Ishikawa (cell line): ENCODE results near the gene TTL.
A peak's percentile ranks its signal among the peaks of the same experiment; 100 is the strongest.

Experiments used
- CEBPB ChIP-seq: IDR thresholded peaks from 2 replicates; pipeline ENCODE4 v1.6.1; 2012
- EP300 ChIP-seq: IDR thresholded peaks from 2 replicates; pipeline ENCODE4 v1.6.1; 2012; ENCODE audit warnings: borderline replicate concordance
- FOXM1 ChIP-seq: IDR thresholded peaks from 2 replicates; pipeline ENCODE4 v1.6.1; 2012; ENCODE audit warnings: low read depth, borderline replicate concordance
- MAX ChIP-seq: IDR thresholded peaks from 2 replicates; pipeline ENCODE4 v1.6.1; 2012
- RAD21 ChIP-seq: IDR thresholded peaks from 2 replicates; pipeline ENCODE4 v1.6.1; 2012; ENCODE audit warnings: low read depth
- REST ChIP-seq: IDR thresholded peaks from 2 replicates; pipeline ENCODE4 v1.6.1; 2012; ENCODE audit warnings: low read depth, mild to moderate bottlenecking
- TCF12 ChIP-seq: IDR thresholded peaks from 2 replicates; pipeline ENCODE4 v1.6.1; 2012; ENCODE audit warnings: low read depth
- TEAD4 ChIP-seq: IDR thresholded peaks from 2 replicates; pipeline ENCODE4 v1.6.1; 2012
- YY1 ChIP-seq: IDR thresholded peaks from 2 replicates; pipeline ENCODE4 v1.6.1; 2012; ENCODE audit warnings: low read depth
- ZBTB7A ChIP-seq: IDR thresholded peaks from 2 replicates; pipeline ENCODE4 v1.6.1; 2012; ENCODE audit warnings: low read depth
- TF ChIP-seq, protein P1 (sequence below): IDR thresholded peaks from 2 replicates; pipeline ENCODE4 v1.6.1; 2012

- TF ChIP-seq YY1 (peak; percentile 98), EP300 (peak; percentile 31; the same call in 1 of the 2 replicates), REST (no peak), MAX (peak; percentile 67), RAD21 (no peak), CEBPB (peak; percentile 96), TEAD4 (no peak), ZBTB7A (no peak), FOXM1 (no peak), TCF12 (peak; percentile 35)
- TF ChIP-seq, protein P1, sequence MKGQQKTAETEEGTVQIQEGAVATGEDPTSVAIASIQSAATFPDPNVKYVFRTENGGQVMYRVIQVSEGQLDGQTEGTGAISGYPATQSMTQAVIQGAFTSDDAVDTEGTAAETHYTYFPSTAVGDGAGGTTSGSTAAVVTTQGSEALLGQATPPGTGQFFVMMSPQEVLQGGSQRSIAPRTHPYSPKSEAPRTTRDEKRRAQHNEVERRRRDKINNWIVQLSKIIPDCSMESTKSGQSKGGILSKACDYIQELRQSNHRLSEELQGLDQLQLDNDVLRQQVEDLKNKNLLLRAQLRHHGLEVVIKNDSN = 0 out of 2 replicates have a peak, but pooled peaks have one; percentile 20
These were observed 102.4 kb downstream of the TTL start, which contains the start of gene CHCHD5 for GRCh38 chr2:112584134-112584890.
